Adipose tissue (tissue), 3 donors: Measurements from ENCODE around the gene ULK4. TPM values are rescaled to one million over a fixed set of nuclear protein-coding genes. Genes with fewer than 3 reads are reported as not detected.

Experiments used
- H3K27ac ChIP-seq: one replicate; pipeline ENCODE4 v1.5.1; 2013; ENCODE audit warnings: low read depth, low read length
- WGBS, 3 donors: extraction: QIAGEN DNeasy Blood & Tissue Kit; methylation state at CpG; one replicate each; pipeline ENCODE4 v1.1.7; 2013; 5-methylcytosine and 5-hydroxymethylcytosine counted together
- polyA plus RNA-seq, 3 donors: library from polyadenylated mRNA; stranded (reverse); fragments of 200-250 nt; gene quantifications; one replicate each; pipeline ENCODE4 v1.2.3, GENCODE V29; 2013
- donor health status: healthy with polysubstance abuse.
- donor health status: Bipolar disorder and iron deficiency.
- donor health status: healthy.

The ULK4 gene
- polyA plus RNA-seq, 3 donors, result 0.45 to 1.9 (median 1.8) TPM

GRCh38 chr3:41629986-41630385, 331.9 kb downstream of the ULK4 start:
- 96 to 100% (median 100%) methylated on average over 1 of the region's 1 CpG for WGBS, 3 donors
- H3K27ac ChIP-seq, result no peak overlapping the region

GRCh38 chr3:41629072-41629471, 332.8 kb downstream of the ULK4 start:
- 88 to 94% (median 92%) methylated on average over 4 of the region's 4 CpGs for WGBS, 3 donors
- no peak overlapping the region for H3K27ac ChIP-seq

GRCh38 chr3:41627477-41628087, 334.3 kb downstream of the ULK4 start:
- no peak overlapping the region for H3K27ac ChIP-seq

DNA sequence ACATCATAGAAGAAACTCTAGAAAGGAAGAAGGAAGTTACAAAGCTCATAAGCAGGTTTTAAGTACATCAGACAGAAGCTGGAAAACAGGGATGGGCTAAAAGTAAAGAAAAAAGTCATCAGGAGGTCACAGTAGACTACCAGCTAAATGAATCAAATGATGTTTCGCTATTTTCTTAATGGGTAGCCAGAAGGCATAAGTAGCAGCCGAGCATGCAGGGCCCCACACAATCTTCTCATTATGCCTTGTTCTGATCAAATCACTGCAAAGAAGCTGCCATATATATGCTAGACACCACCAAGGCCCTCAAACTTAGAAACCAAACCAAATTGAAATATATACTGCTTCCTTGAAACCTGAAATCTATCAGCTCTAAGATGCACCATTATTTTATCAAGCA, 349.1 kb downstream of the ULK4 start:
- 50 to 93% (median 92%) methylated on average over 2 of the region's 2 CpGs for WGBS, 3 donors
- no peak overlapping the region for H3K27ac ChIP-seq

More at GRCh38 chr3:41627477-41628087, 334.3 kb downstream of the ULK4 start:
- 59 to 94% (median 88%) methylated on average over 5 of the region's 5 CpGs for WGBS, 3 donors

DNA sequence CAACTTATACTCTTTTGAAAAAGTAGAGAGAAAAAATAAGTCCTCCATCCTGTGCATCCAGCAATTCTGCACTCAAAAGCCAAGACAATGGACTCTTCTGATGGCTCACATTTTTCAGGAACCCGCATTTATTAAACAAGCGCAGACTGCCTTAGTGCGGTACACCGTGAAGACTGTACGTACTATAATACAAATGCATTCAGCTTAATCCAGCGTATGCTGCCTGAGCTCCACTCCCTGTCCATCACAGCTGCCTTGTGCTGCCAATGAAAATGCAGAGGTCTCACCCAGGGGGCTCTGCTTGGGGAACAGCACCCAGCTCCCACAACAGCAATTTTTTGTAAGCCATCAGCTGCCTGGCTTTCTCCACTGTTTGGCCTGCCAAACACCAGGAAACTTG, 350.9 kb downstream of the ULK4 start:
- WGBS, 3 donors, result 97 to 98% (median 98%) methylated on average over 6 of the region's 6 CpGs
- no peak overlapping the region for H3K27ac ChIP-seq

DNA sequence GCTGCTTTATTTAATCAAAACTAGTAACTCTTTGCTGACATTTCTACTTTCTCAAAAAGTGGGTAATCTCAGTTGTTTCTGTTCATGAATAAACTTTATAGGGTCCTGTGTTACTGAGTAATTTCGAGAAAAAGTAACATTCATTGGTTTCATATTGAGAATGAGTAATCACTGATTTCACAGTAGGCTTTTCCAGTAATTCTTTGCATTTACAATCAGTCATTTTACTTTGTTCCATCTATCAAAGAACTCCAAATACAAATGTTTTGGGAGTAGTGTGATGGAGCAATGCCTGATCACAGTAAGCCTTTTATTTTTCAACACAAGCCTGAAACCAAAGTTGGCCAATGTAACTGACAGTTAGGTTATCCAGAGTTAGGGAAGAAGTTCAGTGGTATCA, 353.6 kb downstream of the ULK4 start:
- no peak overlapping the region for H3K27ac ChIP-seq
- WGBS, 3 donors, result 76 to 79% (median 77%) methylated on average over 1 of the region's 1 CpG

DNA sequence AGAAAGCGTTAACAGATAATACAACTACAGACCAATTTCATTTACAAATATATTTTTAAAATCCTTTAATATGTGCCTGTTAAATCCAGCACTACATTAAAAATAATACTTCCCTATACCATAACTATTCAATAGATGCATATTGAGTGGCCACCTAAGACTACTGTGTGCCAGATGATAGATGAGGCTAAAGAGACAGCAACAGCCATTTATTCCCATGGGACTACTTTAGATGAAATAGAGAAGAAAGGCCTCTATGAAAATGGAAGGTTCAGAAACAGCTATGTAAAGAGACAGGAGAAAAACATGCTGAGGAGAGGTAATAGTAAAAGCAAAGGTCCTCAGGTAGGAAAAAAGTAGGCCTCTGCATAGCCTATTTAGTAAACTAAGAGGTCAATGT, 358.1 kb downstream of the ULK4 start:
- no peak overlapping the region for H3K27ac ChIP-seq
- WGBS, 3 donors, result 97 to 98% (median 97%) methylated on average over 1 of the region's 1 CpG

GRCh38 chr3:41602121-41602520, 359.8 kb downstream of the ULK4 start:
- H3K27ac ChIP-seq, result no peak overlapping the region

GRCh38 chr3:41601404-41601987, 360.4 kb downstream of the ULK4 start:
- 20 to 52% (median 30%) methylated on average over 1 of the region's 1 CpG for WGBS, 3 donors

GRCh38 chr3:41600616-41601015, 361.3 kb downstream of the ULK4 start:
- WGBS, 3 donors, result 63 to 96% (median 82%) methylated on average over 2 of the region's 2 CpGs
- no peak overlapping the region for H3K27ac ChIP-seq

More at GRCh38 chr3:41601404-41601987, 360.4 kb downstream of the ULK4 start:
- no peak overlapping the region for H3K27ac ChIP-seq

- no peak overlapping the region for H3K27ac ChIP-seq
- WGBS, 3 donors, result 69 to 85% (median 70%) methylated on average over 1 of the region's 1 CpG
Measured at GRCh38 chr3:41599127-41599484, 362.8 kb downstream of the ULK4 start.

- 68 to 75% (median 73%) methylated on average over 8 of the region's 8 CpGs for WGBS, 3 donors
- H3K27ac ChIP-seq, result no peak overlapping the region
Measured at GRCh38 chr3:41598402-41599126, 363.3 kb downstream of the ULK4 start.

- H3K27ac ChIP-seq, result no peak overlapping the region
- WGBS, 3 donors, result 73 to 81% (median 79%) methylated on average over 5 of the region's 5 CpGs
Measured at GRCh38 chr3:41593774-41594173, 368.1 kb downstream of the ULK4 start.

DNA sequence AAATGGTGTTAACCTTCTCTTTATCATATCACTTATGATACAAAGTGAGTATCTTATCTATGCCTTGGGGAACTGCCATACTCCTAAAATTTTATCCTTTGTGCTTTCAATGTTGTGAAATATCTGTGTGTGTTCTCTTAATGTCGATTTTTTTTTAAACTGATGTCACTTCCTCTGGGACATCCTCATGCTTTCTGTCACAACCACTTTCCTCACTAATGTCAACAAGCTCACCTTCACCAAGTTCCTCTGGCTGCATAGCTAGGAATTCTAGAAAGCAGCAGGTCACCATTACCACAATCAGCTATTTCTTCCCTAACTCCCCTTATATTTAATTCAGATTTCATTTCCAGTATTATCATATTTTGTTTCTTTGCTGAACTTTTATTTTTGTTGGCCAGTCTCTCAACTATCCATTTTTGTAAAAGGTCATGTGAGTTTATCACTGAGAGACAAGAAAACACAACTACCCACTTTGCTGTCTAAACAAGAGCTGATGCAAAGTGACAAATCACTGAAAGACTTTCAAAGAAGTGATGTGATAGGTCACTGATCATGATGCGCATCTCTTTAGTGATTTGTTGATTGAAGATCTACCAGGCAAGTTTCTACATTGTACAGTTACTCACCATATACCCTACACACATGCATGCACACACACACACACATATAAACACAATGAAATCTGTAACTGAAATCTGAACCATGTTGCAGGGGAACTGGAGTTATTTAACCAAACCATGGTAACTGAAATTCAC, 369.0 kb downstream of the ULK4 start:
- 50 to 72% (median 52%) methylated on average over 2 of the region's 2 CpGs for WGBS, 3 donors
- H3K27ac ChIP-seq, result no peak overlapping the region

- 94 to 96% (median 95%) methylated on average over 2 of the region's 2 CpGs for WGBS, 3 donors
- no peak overlapping the region for H3K27ac ChIP-seq
Measured at GRCh38 chr3:41583014-41583413, 378.9 kb downstream of the ULK4 start.

DNA sequence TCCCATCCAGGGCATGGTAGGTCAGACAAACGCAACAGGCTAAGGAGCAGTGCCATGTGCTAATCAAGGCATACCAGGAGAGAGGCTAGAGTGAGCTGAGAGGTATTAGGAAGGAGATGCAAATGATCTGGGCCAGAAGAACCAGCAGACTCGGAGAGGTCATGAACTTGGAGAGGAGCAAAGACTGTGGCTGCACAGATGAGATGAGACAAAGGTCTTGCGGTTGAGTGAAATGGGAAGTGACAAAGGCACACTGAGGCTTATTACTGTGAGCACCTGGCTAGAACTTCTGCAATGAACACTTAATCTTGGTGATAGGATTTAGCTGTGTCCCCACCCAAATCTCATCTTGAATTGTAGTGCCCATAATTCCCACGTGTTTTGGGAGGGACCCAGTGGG, 380.2 kb downstream of the ULK4 start:
- H3K27ac ChIP-seq, result no peak overlapping the region
- WGBS, 3 donors, result 85 to 93% (median 89%) methylated on average over 4 of the region's 4 CpGs

DNA sequence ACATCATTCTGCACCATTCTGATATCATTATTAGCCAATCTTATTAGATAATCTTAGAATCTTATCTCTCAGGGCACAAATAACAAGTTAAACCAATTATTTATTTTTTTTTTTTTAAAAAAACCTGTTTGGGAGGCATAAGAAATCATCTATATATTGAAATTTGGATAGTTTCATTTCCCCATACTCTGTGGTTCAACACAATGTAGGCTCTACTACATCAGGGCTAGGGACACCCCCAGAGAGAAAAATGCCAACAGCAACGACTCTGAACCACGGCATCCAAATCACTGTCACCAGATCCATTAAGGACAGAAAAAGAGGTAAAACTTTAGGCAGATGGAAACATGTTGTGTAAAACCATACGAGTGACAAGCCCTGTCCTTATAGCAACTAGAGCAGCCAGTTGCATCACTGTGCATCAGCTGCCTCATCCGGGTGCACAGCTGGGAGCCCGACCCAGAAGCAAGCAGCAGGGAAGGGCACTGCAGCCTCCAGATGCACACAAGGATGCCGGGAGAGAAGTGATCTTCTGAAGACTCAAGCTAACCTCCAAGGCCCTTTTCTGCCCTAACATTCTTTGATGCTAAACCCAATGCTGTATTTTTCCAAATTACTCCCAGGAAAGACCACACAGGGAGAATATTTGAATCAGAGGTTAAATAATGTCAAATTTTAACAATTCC, 381.5 kb downstream of the ULK4 start:
- H3K27ac ChIP-seq, result no peak overlapping the region
- 76 to 93% (median 81%) methylated on average over 6 of the region's 6 CpGs for WGBS, 3 donors

- no peak overlapping the region for H3K27ac ChIP-seq
- WGBS, 3 donors, result 90 to 92% (median 91%) methylated on average over 6 of the region's 6 CpGs
Measured at GRCh38 chr3:41579861-41580260, 382.0 kb downstream of the ULK4 start.

- H3K27ac ChIP-seq, result no peak overlapping the region
- 79 to 94% (median 91%) methylated on average over 5 of the region's 5 CpGs for WGBS, 3 donors
Measured at GRCh38 chr3:41578798-41579197, 383.1 kb downstream of the ULK4 start.
